ENCODE measurements around the gene SIX3. TPM values are rescaled to one million over a fixed set of nuclear protein-coding genes. Genes with fewer than 3 reads are reported as not detected.

SIX3 gene
- total and polyA plus RNA-seq, 2 donors (not counting 3 experiments of a cell fraction or from before 2014, with no cell fraction given), result not detected

GRCh38 chr2:44895061-44895460 is 46.4 kb upstream of the SIX3 start:
- H3K4me3 ChIP-seq (replicated peaks in 1 of 3; ENCODE audit: insufficient read depth in 1 of 3, low read depth in 1 of 3, low read length in 3 of 3), result no peak overlapping the region
- no peaks in the 10 kb centered on the region for H3K79me2 ChIP-seq (ENCODE audit: control insufficient read depth, insufficient read depth, low read length)
- H3K36me3 ChIP-seq (ENCODE audit: control insufficient read depth in 2 of 2, extremely low read depth in 1 of 2, insufficient read depth in 2 of 2, low read length in 2 of 2), result no peaks in the 10 kb centered on the region
- no peaks in the 10 kb centered on the region for H4K20me1 ChIP-seq (replicated peaks; ENCODE audit: control insufficient read depth, extremely low read depth, insufficient read depth, low read length)
- no peaks in the 10 kb centered on the region for H3K9me3 ChIP-seq (replicated peaks; ENCODE audit: control insufficient read depth, insufficient read depth, low read length)
- H2AFZ ChIP-seq (ENCODE audit: low read depth, low read length), result no peak overlapping the region
- H3K4me2 ChIP-seq (ENCODE audit: insufficient read depth, low read length), result no peak overlapping the region
- FAIRE-seq, result no peak
- intact Hi-C loops (cut with micrococcal nuclease) (no loop called here), dilution Hi-C loops (cut with MboI; ENCODE audit: extremely low pct_ligation_motif_present, low sequenced_read_pairs) (no loop called here)
- no peaks in the 10 kb centered on the region for H3K4me1 ChIP-seq (ENCODE audit: control insufficient read depth, extremely low read depth, insufficient read depth, low read length)
- no peak for DNase-seq (ENCODE audit: low read depth, low spot score)
- ChIA-PET CTCF (interaction anchor here (0.8 to 1.0 kb wide), 2 partner anchors 8 to 18 kb away, joined by 3 read pairs; no protein-coding TSS in a partner anchor), POLR2A (no interaction called here)
- no TSS peak for BruUV-seq (replicated peaks)
- H3K27ac ChIP-seq (ENCODE audit: insufficient read depth, low read depth, low read length), result no peak overlapping the region
- TF ChIP-seq EZH2 (IDR thresholded peaks at IDR 0.05; ENCODE audit: borderline replicate concordance, low read depth, low read length, severe bottlenecking) (no peak), JUN (IDR thresholded peaks at IDR 0.05; ENCODE audit: borderline replicate concordance, insufficient read depth, insufficient read length, low read depth) (no peak), POLR2AphosphoS5 (IDR thresholded peaks at IDR 0.05; ENCODE audit: insufficient read depth, low read depth, low read length) (no peak), GATA2 (IDR thresholded peaks at IDR 0.05; ENCODE audit: insufficient read depth, insufficient read length, low read depth, low read length) (no peak), POLR2A (IDR thresholded peaks at IDR 0.05; ENCODE audit: low read depth, low read length) (no peak), MAX (IDR thresholded peaks at IDR 0.05; ENCODE audit: insufficient read depth, insufficient read length) (no peak), FOS (IDR thresholded peaks at IDR 0.05; ENCODE audit: borderline replicate concordance, insufficient read depth, low read length) (no peak), MYC (IDR thresholded peaks at IDR 0.05; ENCODE audit: low read depth, low read length) (no peak), CTCF (IDR thresholded peaks at IDR 0.05; ENCODE audit: extremely low read depth in 1 of 2, insufficient read depth in 1 of 2, low read depth in 1 of 2, low read length in 2 of 2) (no peak)
- no peaks in the 10 kb centered on the region for H3K9me1 ChIP-seq (replicated peaks; ENCODE audit: control insufficient read depth, extremely low read depth, insufficient read depth, low read length)
- peaks cover 2 to 4% of the 10 kb centered on the region in 2 experiments for H3K27me3 ChIP-seq (ENCODE audit: control insufficient read depth in 2 of 2, insufficient read depth in 2 of 2, low read length in 2 of 2)
- no peak overlapping the region for H3K9ac ChIP-seq (replicated peaks; ENCODE audit: extremely low read depth, insufficient read depth, low read length)
